ENCODE results near the gene EDRF1. TPM values are rescaled to one million over a fixed set of nuclear protein-coding genes. Genes with fewer than 3 reads are reported as not detected.

The EDRF1 gene
- total RNA-seq, 3 donors from 2014 or later (not counting 1 experiment from before 2014, with no cell fraction given) = 40.6 to 66.2 (median 57.5) TPM

DNA sequence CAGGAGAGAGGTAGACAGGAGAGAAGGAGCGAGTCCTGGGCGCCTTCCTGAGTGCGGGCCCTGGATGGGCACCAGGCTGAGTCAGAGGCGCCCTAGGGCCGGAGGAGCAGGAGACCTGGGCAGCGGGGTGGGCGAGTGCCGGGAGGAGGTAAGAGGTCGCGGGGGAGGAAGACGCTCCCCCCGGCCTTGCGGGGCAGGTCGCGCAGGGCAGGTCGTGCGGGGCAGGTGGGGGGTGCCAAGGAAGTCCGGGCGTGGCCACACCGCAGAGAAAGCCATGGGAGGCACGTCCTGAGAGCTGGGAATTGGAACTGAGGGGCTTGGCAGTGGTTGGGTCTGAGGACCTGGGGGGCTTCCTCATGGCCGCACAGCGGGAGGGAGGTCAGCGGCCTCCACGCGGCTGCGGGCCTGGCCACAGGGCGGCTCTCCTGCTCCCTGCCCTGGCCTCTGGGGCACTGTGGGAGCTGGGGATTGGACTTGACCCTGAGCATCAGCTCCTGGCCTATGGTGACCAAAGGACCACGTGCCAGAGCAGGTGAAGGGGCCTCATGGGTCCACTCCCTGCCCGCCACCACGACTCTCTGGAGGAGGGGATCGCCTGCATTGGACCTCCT, 55.2 kb downstream of the EDRF1 start:
- Mint-ChIP-seq H3K4me3 (no peak overlapping the region), H3K9me3 (no peaks in the 10 kb centered on the region), H3K27me3 (ENCODE audit: low read depth in 2 of 2) (peaks cover 6 to 7% of the 10 kb centered on the region in 2 donors), H3K27ac (no peak overlapping the region), H3K4me1 (no peaks in the 10 kb centered on the region), H3K36me3 (no peaks in the 10 kb centered on the region)
- TF ChIP-seq, protein P1, sequence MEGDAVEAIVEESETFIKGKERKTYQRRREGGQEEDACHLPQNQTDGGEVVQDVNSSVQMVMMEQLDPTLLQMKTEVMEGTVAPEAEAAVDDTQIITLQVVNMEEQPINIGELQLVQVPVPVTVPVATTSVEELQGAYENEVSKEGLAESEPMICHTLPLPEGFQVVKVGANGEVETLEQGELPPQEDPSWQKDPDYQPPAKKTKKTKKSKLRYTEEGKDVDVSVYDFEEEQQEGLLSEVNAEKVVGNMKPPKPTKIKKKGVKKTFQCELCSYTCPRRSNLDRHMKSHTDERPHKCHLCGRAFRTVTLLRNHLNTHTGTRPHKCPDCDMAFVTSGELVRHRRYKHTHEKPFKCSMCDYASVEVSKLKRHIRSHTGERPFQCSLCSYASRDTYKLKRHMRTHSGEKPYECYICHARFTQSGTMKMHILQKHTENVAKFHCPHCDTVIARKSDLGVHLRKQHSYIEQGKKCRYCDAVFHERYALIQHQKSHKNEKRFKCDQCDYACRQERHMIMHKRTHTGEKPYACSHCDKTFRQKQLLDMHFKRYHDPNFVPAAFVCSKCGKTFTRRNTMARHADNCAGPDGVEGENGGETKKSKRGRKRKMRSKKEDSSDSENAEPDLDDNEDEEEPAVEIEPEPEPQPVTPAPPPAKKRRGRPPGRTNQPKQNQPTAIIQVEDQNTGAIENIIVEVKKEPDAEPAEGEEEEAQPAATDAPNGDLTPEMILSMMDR (IDR thresholded peaks at IDR 0.05) = no peak
- no peak for ATAC-seq
- Histone ChIP-seq H3K9me3 (ENCODE audit: control insufficient read depth, insufficient read depth, low read length) (no peaks in the 10 kb centered on the region), H3K36me3 (ENCODE audit: control insufficient read depth, insufficient read depth, low read length) (no peaks in the 10 kb centered on the region), H3K4me3 (ENCODE audit: low read length) (no peak overlapping the region), H3K4me1 (ENCODE audit: control insufficient read depth, insufficient read depth, low read length) (no peaks in the 10 kb centered on the region), H3K27me3 (ENCODE audit: control insufficient read depth, insufficient read depth, low read length) (no peaks in the 10 kb centered on the region), H3K27ac (ENCODE audit: low read length) (no peak overlapping the region)
- no peak for DNase-seq
- WGBS (ENCODE audit: insufficient coverage) = 94% methylated on average over 32 of the region's 32 CpGs
- intact Hi-C loops (cut with micrococcal nuclease) = no loop called here

- Mint-ChIP-seq H3K27me3 (ENCODE audit: low read depth in 2 of 2) (peaks cover 6 to 7% of the 10 kb centered on the region in 2 donors), H3K4me1 (no peaks in the 10 kb centered on the region), H3K9me3 (no peaks in the 10 kb centered on the region), H3K36me3 (no peaks in the 10 kb centered on the region), H3K27ac (no peak within 1 kb of the TSS), H3K4me3 (no peak within 1 kb of the TSS)
- Histone ChIP-seq H3K9me3 (ENCODE audit: control insufficient read depth, insufficient read depth, low read length) (no peaks in the 10 kb centered on the region), H3K27me3 (ENCODE audit: control insufficient read depth, insufficient read depth, low read length) (no peaks in the 10 kb centered on the region), H3K4me1 (ENCODE audit: control insufficient read depth, insufficient read depth, low read length) (no peaks in the 10 kb centered on the region), H3K27ac (ENCODE audit: low read length) (no peak within 1 kb of the TSS), H3K36me3 (ENCODE audit: control insufficient read depth, insufficient read depth, low read length) (no peaks in the 10 kb centered on the region), H3K4me3 (ENCODE audit: low read length) (no peak within 1 kb of the TSS)
- WGBS (ENCODE audit: insufficient coverage) = 94% methylated on average over 26 of the region's 26 CpGs
- DNase-seq (no peak), ATAC-seq (no peak)
- TF ChIP-seq, protein P1 (IDR thresholded peaks at IDR 0.05) = no peak
- intact Hi-C loops (cut with micrococcal nuclease) = no loop called here
Observed at GRCh38 chr10:125775491-125776106, 56.1 kb downstream of the EDRF1 start, which contains the start of gene MMP21. MMP21 (minus strand) TSS chr10:125775821; CDS start chr10:125775821, 0 bp downstream.

DNA sequence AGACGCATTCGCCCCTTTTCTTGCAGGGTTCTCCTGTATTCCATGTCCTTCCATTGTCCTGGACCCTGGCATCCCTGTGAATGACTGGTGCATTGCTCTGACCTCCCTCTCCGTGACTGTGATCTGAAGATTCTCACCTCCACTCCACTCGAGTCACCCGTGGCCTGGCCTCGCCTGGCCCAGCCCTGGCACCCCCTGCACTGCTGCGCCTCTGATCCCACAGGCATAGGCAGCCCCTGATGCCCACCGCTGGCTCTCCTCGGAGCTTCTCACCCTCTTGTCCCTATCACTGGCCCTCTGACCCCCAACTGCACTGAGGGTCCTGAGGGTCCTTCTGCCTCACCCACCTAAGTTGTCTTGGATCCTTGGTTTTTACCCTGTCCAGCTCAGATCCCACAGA, 58.3 kb downstream of the EDRF1 start:
- DNase-seq (no peak), ATAC-seq (no peak)
- Histone ChIP-seq H3K4me1 (ENCODE audit: control insufficient read depth, insufficient read depth, low read length) (no peaks in the 10 kb centered on the region), H3K36me3 (ENCODE audit: control insufficient read depth, insufficient read depth, low read length) (no peaks in the 10 kb centered on the region), H3K4me3 (ENCODE audit: low read length) (no peak overlapping the region), H3K27me3 (ENCODE audit: control insufficient read depth, insufficient read depth, low read length) (no peaks in the 10 kb centered on the region), H3K9me3 (ENCODE audit: control insufficient read depth, insufficient read depth, low read length) (no peaks in the 10 kb centered on the region), H3K27ac (ENCODE audit: low read length) (no peak overlapping the region)
- H3K4me1 Mint-ChIP-seq = no peaks in the 10 kb centered on the region
- H3K9me3 Mint-ChIP-seq = no peaks in the 10 kb centered on the region
- H3K27ac Mint-ChIP-seq = no peak overlapping the region
- peaks cover 6 to 7% of the 10 kb centered on the region in 2 donors for H3K27me3 Mint-ChIP-seq (ENCODE audit: low read depth in 2 of 2)
- intact Hi-C loops (cut with micrococcal nuclease) = no loop called here
- no peak overlapping the region for H3K4me3 Mint-ChIP-seq
- WGBS (ENCODE audit: insufficient coverage) = 92% methylated on average over 9 of the region's 9 CpGs
- H3K36me3 Mint-ChIP-seq = no peaks in the 10 kb centered on the region
- TF ChIP-seq, protein P1 (IDR thresholded peaks at IDR 0.05) = no peak

All from natural killer cell (primary cell).